ENCODE data around the gene KCNQ5.

GRCh38 chr6:72721346-72721745 lies 99.5 kb downstream of the KCNQ5 start:
- TF ChIP-seq EZH2 (IDR thresholded peaks at IDR 0.05) (no peak), POLR2AphosphoS5 (IDR thresholded peaks at IDR 0.05; ENCODE audit: borderline replicate concordance, low read depth, low read length) (no peak), FOXP2 (optimal IDR thresholded peaks at IDR 0.05; ENCODE audit: control extremely low read depth, extremely low read length, insufficient read depth) (no peak)
